Activated T-cell treated with anti-CD3 and anti-CD28 coated beads for 1 hour (primary cell): ENCODE data around the gene APOL6.
"Not testable (repeated sequence)": the region's sequence is repeated elsewhere in the genome, so short reads cannot be mapped to it uniquely, and the experiment has no call there.

Experiments used
- DNase-seq: peaks from one replicate; pipeline ENCODE4 v3.0.0-alpha.2; 2020; ENCODE audit warnings: low read depth

The APOL6 gene

GRCh38 chr22:35618427-35619223 is 29.6 kb upstream of the APOL6 start:
- DNase-seq, result no peak

GRCh38 chr22:35619336-35620094 is 28.7 kb upstream of the APOL6 start:
- DNase-seq, result no peak

- DNase-seq, result no peak
Measured at GRCh38 chr22:35620624-35621251, 27.5 kb upstream of the APOL6 start.

- DNase-seq, result no peak
Measured at GRCh38 chr22:35621451-35621850, 26.8 kb upstream of the APOL6 start.

- DNase-seq, result no peak
Measured at GRCh38 chr22:35622191-35622913, 25.9 kb upstream of the APOL6 start.

GRCh38 chr22:35623885-35624284 is 24.4 kb upstream of the APOL6 start:
- not testable (repeated sequence) for DNase-seq

GRCh38 chr22:35624547-35624946 is 23.7 kb upstream of the APOL6 start:
- no peak for DNase-seq

GRCh38 chr22:35625763-35626432 is 22.3 kb upstream of the APOL6 start:
- DNase-seq, result no peak

GRCh38 chr22:35627267-35628041 is 20.8 kb upstream of the APOL6 start:
- DNase-seq, result peak; percentile 37

- DNase-seq, result no peak
Measured at GRCh38 chr22:35628732-35629131, 19.5 kb upstream of the APOL6 start.

GRCh38 chr22:35629406-35630216 is 18.6 kb upstream of the APOL6 start:
- DNase-seq, result no peak

GRCh38 chr22:35630387-35630793 is 17.9 kb upstream of the APOL6 start:
- DNase-seq, result no peak

- no peak for DNase-seq
Measured at GRCh38 chr22:35630891-35631290, 17.4 kb upstream of the APOL6 start.

- no peak for DNase-seq
Measured at GRCh38 chr22:35631597-35631996, 16.6 kb upstream of the APOL6 start.

GRCh38 chr22:35632935-35633334 is 15.3 kb upstream of the APOL6 start:
- no peak for DNase-seq

- no peak for DNase-seq
Measured at GRCh38 chr22:35633520-35633919, 14.7 kb upstream of the APOL6 start.

- no peak for DNase-seq
Measured at GRCh38 chr22:35634015-35634414, 14.2 kb upstream of the APOL6 start.

- DNase-seq, result no peak
Measured at GRCh38 chr22:35634943-35635540, 13.2 kb upstream of the APOL6 start.

- DNase-seq, result no peak
Measured at GRCh38 chr22:35637254-35637653, 11.0 kb upstream of the APOL6 start.

GRCh38 chr22:35638001-35638400 is 10.2 kb upstream of the APOL6 start:
- DNase-seq, result no peak
